Epithelial cell of esophagus (primary cell): ENCODE results near the gene COQ7.

Experiments
- DNase-seq: peaks from one replicate; pipeline ENCODE4 v3.0.0; 2010; ENCODE audit warnings: low read depth
- H3K4me3 ChIP-seq: 2 replicates; pipeline ENCODE4 v1.5.1; 2011; ENCODE audit warnings: mild to moderate bottlenecking, low read length, control low read depth
- TF ChIP-seq, protein P1 (sequence below): IDR thresholded peaks from 2 replicates; pipeline ENCODE4 v1.5.1; 2011; ENCODE audit warnings: low read depth, mild to moderate bottlenecking, low read length, control low read depth, inconsistent platforms; ENCODE audit not compliant: insufficient read depth; ENCODE audit errors: missing control alignments

COQ7 gene

DNA sequence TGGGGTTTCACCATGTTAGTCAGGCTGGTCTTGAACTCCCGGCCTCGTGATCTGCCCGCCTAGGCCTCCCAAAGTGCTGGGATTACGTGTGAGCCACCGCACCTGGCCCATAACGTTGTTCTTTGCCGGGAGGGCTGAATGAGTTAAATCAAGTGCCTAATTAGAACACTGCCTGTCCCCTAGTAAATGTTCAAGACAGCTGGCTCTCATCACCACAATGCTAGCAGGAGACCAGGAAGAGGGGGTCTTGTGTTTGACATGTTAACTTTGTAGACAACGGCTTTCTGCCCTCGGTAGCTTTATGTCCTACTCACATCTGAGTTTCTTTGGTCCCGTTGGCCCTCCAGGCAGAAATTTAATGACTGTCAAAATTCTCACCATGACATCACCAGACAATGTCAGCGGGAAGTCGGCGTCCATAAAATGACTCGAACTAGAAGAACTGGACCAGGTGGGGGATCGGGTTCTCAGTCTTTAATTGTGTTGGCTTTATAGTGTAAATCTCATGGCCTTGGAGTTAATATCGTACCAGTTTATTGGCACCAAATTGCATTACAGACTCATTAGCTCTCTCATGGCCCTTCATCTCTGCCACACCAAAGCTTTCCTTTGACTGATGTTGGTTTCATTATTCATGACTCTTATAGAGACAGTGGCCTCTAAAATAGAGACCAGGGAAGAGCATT lies 34.9 kb downstream of the COQ7 start:
- peak; percentile 35 for DNase-seq
- TF ChIP-seq, protein P1, sequence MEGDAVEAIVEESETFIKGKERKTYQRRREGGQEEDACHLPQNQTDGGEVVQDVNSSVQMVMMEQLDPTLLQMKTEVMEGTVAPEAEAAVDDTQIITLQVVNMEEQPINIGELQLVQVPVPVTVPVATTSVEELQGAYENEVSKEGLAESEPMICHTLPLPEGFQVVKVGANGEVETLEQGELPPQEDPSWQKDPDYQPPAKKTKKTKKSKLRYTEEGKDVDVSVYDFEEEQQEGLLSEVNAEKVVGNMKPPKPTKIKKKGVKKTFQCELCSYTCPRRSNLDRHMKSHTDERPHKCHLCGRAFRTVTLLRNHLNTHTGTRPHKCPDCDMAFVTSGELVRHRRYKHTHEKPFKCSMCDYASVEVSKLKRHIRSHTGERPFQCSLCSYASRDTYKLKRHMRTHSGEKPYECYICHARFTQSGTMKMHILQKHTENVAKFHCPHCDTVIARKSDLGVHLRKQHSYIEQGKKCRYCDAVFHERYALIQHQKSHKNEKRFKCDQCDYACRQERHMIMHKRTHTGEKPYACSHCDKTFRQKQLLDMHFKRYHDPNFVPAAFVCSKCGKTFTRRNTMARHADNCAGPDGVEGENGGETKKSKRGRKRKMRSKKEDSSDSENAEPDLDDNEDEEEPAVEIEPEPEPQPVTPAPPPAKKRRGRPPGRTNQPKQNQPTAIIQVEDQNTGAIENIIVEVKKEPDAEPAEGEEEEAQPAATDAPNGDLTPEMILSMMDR: no peak
- H3K4me3 ChIP-seq: no peak overlapping the region

DNA sequence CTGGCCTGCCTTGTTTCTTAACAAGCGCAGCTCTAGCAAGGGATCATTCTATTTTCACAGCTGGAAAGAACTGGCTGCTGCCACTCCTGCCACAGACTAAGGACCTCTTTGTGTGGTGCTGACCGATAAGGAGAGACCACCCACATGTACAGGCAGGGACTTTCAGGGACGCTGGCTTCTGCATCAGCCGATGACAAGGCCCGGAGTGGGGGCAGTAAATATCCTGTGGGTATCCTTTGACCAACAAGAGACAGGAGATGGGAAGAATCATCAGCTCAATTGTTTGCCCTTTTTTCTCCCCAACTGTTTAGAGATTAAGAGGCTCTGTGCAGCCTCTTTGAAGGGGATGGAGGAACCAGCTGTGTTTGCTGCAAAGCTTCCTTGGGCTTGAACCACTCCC lies 37.2 kb downstream of the COQ7 start:
- no peak overlapping the region for H3K4me3 ChIP-seq
- DNase-seq: no peak
- TF ChIP-seq, protein P1: no peak

DNA sequence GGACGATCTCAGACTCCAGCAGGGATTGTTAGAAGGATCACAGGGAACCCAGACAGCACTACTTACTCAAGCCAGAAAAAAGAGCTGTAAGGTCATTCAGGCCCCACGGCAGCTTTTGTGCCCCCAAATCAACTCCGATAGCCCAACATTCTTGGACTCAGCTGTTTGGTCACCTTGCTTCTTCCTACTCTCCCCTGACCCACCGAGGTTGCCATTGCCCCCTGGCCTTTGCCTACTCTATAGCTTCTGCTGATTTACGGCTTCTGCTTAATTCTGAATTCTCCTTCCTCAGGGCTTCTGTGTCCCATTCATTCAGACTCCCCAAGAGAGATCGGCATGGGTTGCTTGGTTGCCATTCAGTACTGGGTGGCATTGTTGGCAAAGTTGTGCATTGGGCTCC lies 37.7 kb downstream of the COQ7 start:
- no peak for DNase-seq
- TF ChIP-seq, protein P1: no peak

DNA sequence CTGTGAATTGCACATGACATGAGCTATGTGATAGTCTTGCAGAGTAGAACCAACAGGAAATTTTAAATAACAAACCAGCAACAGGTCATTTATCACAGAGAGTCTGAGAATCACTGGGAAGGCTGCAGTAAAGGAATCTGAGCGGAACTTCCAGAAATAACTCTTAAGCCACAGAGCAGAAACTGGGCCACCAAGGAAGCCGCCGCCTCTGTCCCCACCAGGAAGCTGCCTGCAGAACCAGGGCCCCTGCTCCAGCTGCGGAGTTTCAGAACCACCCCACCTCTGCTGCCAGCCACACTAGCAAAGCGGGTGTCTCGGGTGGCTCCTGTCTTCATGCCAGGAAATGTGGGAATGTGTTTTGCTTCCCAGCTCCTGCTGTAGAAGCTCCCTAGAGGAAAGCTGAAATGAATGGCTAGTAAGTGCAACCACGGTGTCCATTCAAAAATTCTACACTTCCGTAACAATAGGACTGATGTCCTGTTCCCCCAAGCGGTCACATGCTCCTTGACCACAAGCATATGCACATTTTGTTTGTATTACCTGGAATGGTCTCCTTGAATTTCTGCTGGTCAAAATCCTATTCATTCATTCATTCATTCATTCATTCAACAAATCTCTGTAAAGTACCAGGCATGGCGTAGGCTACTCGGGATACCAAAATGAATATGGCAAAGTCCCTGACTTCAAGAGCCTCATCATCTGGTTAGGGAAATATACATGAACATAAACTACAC lies 38.6 kb downstream of the COQ7 start:
- H3K4me3 ChIP-seq: no peak overlapping the region
- DNase-seq: no peak
- TF ChIP-seq, protein P1: no peak

More for the DNA sequence above, 37.7 kb downstream of the COQ7 start:
- H3K4me3 ChIP-seq: no peak overlapping the region

DNA sequence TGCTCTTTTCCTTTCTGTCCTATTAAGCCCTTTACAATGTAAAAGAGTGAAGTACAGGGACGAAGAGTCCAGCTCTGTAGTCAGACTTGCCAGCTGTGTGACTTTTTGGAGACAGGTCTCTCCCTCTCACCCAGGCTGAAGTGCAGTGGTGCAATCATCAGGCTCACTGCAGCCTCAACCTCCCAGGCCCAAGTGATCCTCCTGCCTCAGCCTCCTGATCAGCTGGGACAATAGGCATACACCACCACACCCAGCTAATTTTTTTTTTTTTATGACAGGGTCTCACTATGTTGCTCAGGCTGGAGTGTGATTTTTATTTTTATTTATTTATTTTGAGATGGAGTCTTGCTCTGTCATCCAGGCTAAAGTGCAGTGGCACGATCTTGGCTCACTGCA lies 39.2 kb downstream of the COQ7 start:
- TF ChIP-seq, protein P1: no peak
- no peak for DNase-seq
- no peak overlapping the region for H3K4me3 ChIP-seq

DNA sequence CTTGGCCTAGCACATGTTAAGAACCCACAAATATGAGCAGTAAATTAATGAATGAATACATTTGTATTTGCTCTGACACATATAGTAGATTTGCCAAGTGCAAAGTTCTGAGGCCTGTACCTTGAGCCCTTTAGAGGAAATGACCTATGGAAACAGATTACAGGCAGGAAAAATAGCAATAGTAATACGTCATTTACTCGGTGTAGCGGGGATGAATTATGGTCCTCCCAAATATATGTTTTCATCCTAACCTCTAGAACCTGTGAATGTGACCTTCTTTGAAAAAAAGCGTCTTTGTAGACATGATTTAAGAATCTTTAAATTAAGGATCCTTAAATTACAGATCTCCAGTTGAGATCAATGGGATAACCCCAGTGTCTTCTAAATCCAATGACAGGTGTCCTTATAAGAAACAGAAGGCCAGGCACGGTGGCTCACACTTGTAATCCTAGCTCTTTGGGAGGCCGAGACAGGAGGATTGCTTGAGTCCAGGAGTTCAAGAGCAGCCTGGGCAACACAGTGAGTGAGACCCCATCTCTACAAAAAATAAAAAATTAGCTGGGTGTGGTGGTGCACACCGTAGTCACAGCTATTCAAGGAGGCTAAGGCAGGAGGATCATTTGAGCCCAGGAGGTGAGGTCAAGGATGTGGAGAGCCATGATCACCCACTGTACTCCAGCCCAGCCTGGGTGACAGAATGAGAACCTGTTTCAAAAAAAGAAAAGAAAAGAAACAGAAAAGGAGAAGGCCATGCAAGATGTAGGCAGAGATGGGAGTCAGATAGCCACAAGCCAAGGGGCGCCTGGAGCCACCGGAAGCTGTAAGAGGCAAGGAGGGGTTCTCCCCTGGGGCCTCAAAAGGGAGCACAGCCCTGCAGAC lies 41.2 kb downstream of the COQ7 start:
- TF ChIP-seq, protein P1: no peak
- no peak overlapping the region for H3K4me3 ChIP-seq
- DNase-seq: no peak
